Stimulated activated CD4-positive, alpha-beta T cell treated with anti-CD3 and anti-CD28 coated beads, Interleukin-4, amount 100 ng/mL, for 48 hours (primary cell): ENCODE results near the gene ZNRF3.
"Not testable (repeated sequence)": the region's sequence is repeated elsewhere in the genome, so short reads cannot be mapped to it uniquely, and the experiment has no call there.

Experiments used
- DNase-seq, 2 donors: peaks; one replicate each; pipeline ENCODE4 v3.0.0-alpha.2; 2020; ENCODE audit warnings: low read depth in 2 of 2

ZNRF3 gene

GRCh38 chr22:29037340-29037932, 154.1 kb downstream of the ZNRF3 start:
- DNase-seq: no peak

- no peak for DNase-seq
Measured at GRCh38 chr22:29039148-29039547, 155.8 kb downstream of the ZNRF3 start.

GRCh38 chr22:29039684-29040083, 156.3 kb downstream of the ZNRF3 start:
- DNase-seq: not testable (repeated sequence)

GRCh38 chr22:29040385-29041275, 157.3 kb downstream of the ZNRF3 start:
- peak; percentile 34 to 51 for DNase-seq

GRCh38 chr22:29041408-29041807, 158.0 kb downstream of the ZNRF3 start:
- DNase-seq: no peak

- DNase-seq: no peak
Measured at GRCh38 chr22:29043906-29044575, 160.7 kb downstream of the ZNRF3 start.

- no peak for DNase-seq
Measured at GRCh38 chr22:29044657-29045176, 161.3 kb downstream of the ZNRF3 start.

- no peak for DNase-seq
Measured at GRCh38 chr22:29048822-29049654, 165.7 kb downstream of the ZNRF3 start.

- no peak for DNase-seq
Measured at GRCh38 chr22:29049655-29050263, 166.4 kb downstream of the ZNRF3 start.

GRCh38 chr22:29050457-29050856, 167.1 kb downstream of the ZNRF3 start:
- DNase-seq: no peak

- DNase-seq: no peak
Measured at GRCh38 chr22:29053048-29053702, 169.8 kb downstream of the ZNRF3 start.

GRCh38 chr22:29054251-29054767, 170.9 kb downstream of the ZNRF3 start:
- no peak for DNase-seq

- no peak for DNase-seq
Measured at GRCh38 chr22:29055192-29055830, 171.9 kb downstream of the ZNRF3 start.

GRCh38 chr22:29056472-29056871, 173.1 kb downstream of the ZNRF3 start:
- DNase-seq: no peak

GRCh38 chr22:29060251-29060869, 177.0 kb downstream of the ZNRF3 start:
- DNase-seq: no peak

GRCh38 chr22:29060931-29061330, 177.6 kb downstream of the ZNRF3 start:
- no peak for DNase-seq

GRCh38 chr22:29061773-29062172, 178.4 kb downstream of the ZNRF3 start, which contains the start of gene C22orf31:
TSS of gene C22orf31 (minus strand) at chr22:29061831. CDS start at chr22:29061792, 39 bp downstream.
- DNase-seq: no peak

GRCh38 chr22:29062286-29062821, 179.0 kb downstream of the ZNRF3 start:
- no peak for DNase-seq
